Keratinocyte (primary cell): ENCODE measurements around the gene PABPN1L. TPM values are rescaled to one million over a fixed set of nuclear protein-coding genes. Genes with fewer than 3 reads are reported as not detected.

ENCODE experiments used
- DNase-seq: peaks from one replicate; pipeline ENCODE4 v3.0.0-alpha.2; 2011; ENCODE audit warnings: low read depth, missing footprints, low spot score
- FAIRE-seq: peaks from 2 replicates; lab custom pipeline; 2011; peaks lifted over from hg19 to GRCh38; lab: Jason Lieb, UNC
- H2AFZ ChIP-seq: 2 replicates; pipeline ENCODE4 v1.6.0; 2012; ENCODE audit warnings: low read length, control low read depth, inconsistent platforms; ENCODE audit not compliant: control insufficient read depth
- H3K27ac ChIP-seq: 2 replicates; pipeline ENCODE4 v1.5.1; 2011; ENCODE audit warnings: low read length; ENCODE audit not compliant: control insufficient read depth, insufficient read depth
- H3K27me3 ChIP-seq: 3 replicates; pipeline ENCODE4 v1.6.0; 2011; ENCODE audit warnings: low read length; ENCODE audit not compliant: control insufficient read depth, insufficient read depth; ENCODE audit errors: extremely low read depth
- H3K36me3 ChIP-seq, 2 experiments: 2 replicates in 1 of 2; 3 replicates in 1 of 2; pipeline ENCODE4 v1.5.1; 2011; ENCODE audit warnings: low read length in 2 of 2, mild to moderate bottlenecking in 1 of 2; ENCODE audit not compliant: control insufficient read depth in 2 of 2, insufficient read depth in 2 of 2; ENCODE audit errors: extremely low read depth in 1 of 2
- H3K4me1 ChIP-seq: 3 replicates; pipeline ENCODE4 v1.5.1; 2011; ENCODE audit warnings: low read length; ENCODE audit not compliant: control insufficient read depth, insufficient read depth; ENCODE audit errors: extremely low read depth
- H3K4me2 ChIP-seq: 3 replicates; pipeline ENCODE4 v1.6.0; 2011; ENCODE audit warnings: low read depth, low read length; ENCODE audit not compliant: control insufficient read depth, insufficient read depth; ENCODE audit errors: extremely low read depth
- H3K4me3 ChIP-seq, 3 experiments: fragments of 200-600 bp in 1 of 3; sonication (generic) in 1 of 3; 2 replicates in 2 of 3; 3 replicates in 1 of 3; pipeline ENCODE4 v1.5.1; 2011 to 2016; ENCODE audit warnings: low read length in 3 of 3, mild to moderate bottlenecking in 3 of 3, control low read depth in 2 of 3, inconsistent platforms in 1 of 3, low read depth in 1 of 3, mixed read lengths in 1 of 3, mixed run types in 1 of 3, moderate library complexity in 1 of 3; ENCODE audit not compliant: control insufficient read depth in 2 of 3, insufficient read depth in 2 of 3; ENCODE audit errors: extremely low read depth in 1 of 3
- H3K79me2 ChIP-seq: 2 replicates; pipeline ENCODE4 v1.6.0; 2012; ENCODE audit warnings: low read length; ENCODE audit not compliant: control insufficient read depth, insufficient read depth
- H3K9ac ChIP-seq: 3 replicates; pipeline ENCODE4 v1.6.0; 2011; ENCODE audit warnings: low read length; ENCODE audit not compliant: control insufficient read depth, insufficient read depth; ENCODE audit errors: extremely low read depth
- H3K9me1 ChIP-seq: 3 replicates; pipeline ENCODE4 v1.6.0; 2011; ENCODE audit warnings: low read length; ENCODE audit not compliant: control insufficient read depth, insufficient read depth; ENCODE audit errors: extremely low read depth
- H3K9me3 ChIP-seq: 2 replicates; pipeline ENCODE4 v1.5.1; 2012; ENCODE audit warnings: low read depth, low read length; ENCODE audit not compliant: control insufficient read depth
- H4K20me1 ChIP-seq: 3 replicates; pipeline ENCODE4 v1.6.0; 2011; ENCODE audit warnings: low read length; ENCODE audit not compliant: control insufficient read depth, insufficient read depth; ENCODE audit errors: extremely low read depth
- CTCF ChIP-seq, 3 experiments: IDR thresholded peaks in 1 of 3; conservative IDR thresholded peaks in 1 of 3; optimal IDR thresholded peaks in 1 of 3; 2 replicates in 2 of 3; 3 replicates in 1 of 3; pipeline versions ENCODE3 to v1.5.1; 2011; ENCODE audit warnings: low read length in 3 of 3, mild to moderate bottlenecking in 3 of 3, moderate library complexity in 2 of 3, control low read depth in 1 of 3, inconsistent platforms in 1 of 3; ENCODE audit not compliant: insufficient read depth in 2 of 3; ENCODE audit errors: extremely low read depth in 1 of 3
- EZH2 ChIP-seq: IDR thresholded peaks from one replicate; pipeline ENCODE4 v1.6.1; 2012; ENCODE audit warnings: inconsistent platforms, mild to moderate bottlenecking, low read length, moderate library complexity
- dilution Hi-C: fragments of 300-500 bp; cut with MboI; formaldehyde crosslinking; loops from one replicate; pipeline ENCODE4 v1.7.0; 2020; ENCODE audit warnings: low sequenced_read_pairs; ENCODE audit not compliant: extremely low pct_ligation_motif_present
- polyA plus RNA-seq, 5 experiments: library from polyadenylated mRNA; depleted of rRNA in 3 of 5; stranded (reverse) in 3 of 5; stranded (forward) in 1 of 5; unstranded in 1 of 5; fragments of >200 nt; gene quantifications; 1 replicate in 1 of 5; 2 replicates in 3 of 5; 3 replicates in 1 of 5; pipeline versions ENCODE4 v1.2.1 to v1.2.3, GENCODE V29; 2011 to 2012; ENCODE audit warnings: missing spikeins in 2 of 5, low read depth in 1 of 5, low replicate concordance in 1 of 5

PABPN1L gene
- polyA plus RNA-seq, 1 donor (not counting 4 experiments of a cell fraction or from before 2014, with no cell fraction given), result not detected

GRCh38 chr16:88836791-88837190 is 29.7 kb downstream of the PABPN1L start:
- no peaks in the 10 kb centered on the region for H3K9me3 ChIP-seq
- H3K36me3 ChIP-seq, result peaks cover 0 to 21% of the 10 kb centered on the region in 2 experiments

GRCh38 chr16:88835818-88836217 is 30.6 kb downstream of the PABPN1L start:
- no peak for FAIRE-seq
- Histone ChIP-seq H3K27me3 (no peaks in the 10 kb centered on the region), H3K4me3 (no peak overlapping the region), H3K9me1 (no peaks in the 10 kb centered on the region), H3K27ac (no peak overlapping the region), H2AFZ (no peak overlapping the region), H4K20me1 (no peaks in the 10 kb centered on the region), H3K4me1 (no peaks in the 10 kb centered on the region), H3K79me2 (no peaks in the 10 kb centered on the region), H3K9ac (no peak overlapping the region), H3K9me3 (no peaks in the 10 kb centered on the region), H3K36me3 (peaks cover 0 to 20% of the 10 kb centered on the region in 2 experiments), H3K4me2 (no peak overlapping the region)
- no peak for DNase-seq
- dilution Hi-C loops, result no loop called here
- TF ChIP-seq EZH2, result no peak

More at GRCh38 chr16:88836791-88837190, 29.7 kb downstream of the PABPN1L start:
- Histone ChIP-seq H3K9me1 (no peaks in the 10 kb centered on the region), H2AFZ (no peak overlapping the region), H3K27ac (no peak overlapping the region), H3K79me2 (no peaks in the 10 kb centered on the region), H4K20me1 (no peaks in the 10 kb centered on the region), H3K9ac (no peak overlapping the region), H3K4me3 (no peak overlapping the region), H3K27me3 (no peaks in the 10 kb centered on the region), H3K4me2 (no peak overlapping the region), H3K4me1 (no peaks in the 10 kb centered on the region)
- TF ChIP-seq CTCF (optimal IDR thresholded peaks at IDR 0.05 in 1 of 3, IDR thresholded peaks at IDR 0.05 in 1 of 3, conservative IDR thresholded peaks at IDR 0.05 in 1 of 3; ENCODE audit: extremely low read depth in 1 of 3, insufficient read depth in 2 of 3, low read length in 3 of 3) (no peak), EZH2 (no peak)
- no peak for DNase-seq
- no peak for FAIRE-seq
- dilution Hi-C loops, result no loop called here

GRCh38 chr16:88835383-88835782 is 31.1 kb downstream of the PABPN1L start:
- dilution Hi-C loops, result no loop called here
- H3K9ac ChIP-seq, result no peak overlapping the region
- H3K79me2 ChIP-seq, result no peaks in the 10 kb centered on the region
- no peaks in the 10 kb centered on the region for H3K9me3 ChIP-seq
- H3K4me2 ChIP-seq, result no peak overlapping the region
- H3K4me3 ChIP-seq, result no peak overlapping the region
- H3K4me1 ChIP-seq, result no peaks in the 10 kb centered on the region
- no peak overlapping the region for H2AFZ ChIP-seq
- no peak for FAIRE-seq
- H4K20me1 ChIP-seq, result no peaks in the 10 kb centered on the region
- H3K9me1 ChIP-seq, result no peaks in the 10 kb centered on the region
- no peak overlapping the region for H3K27ac ChIP-seq
- H3K36me3 ChIP-seq, result peaks cover 0 to 16% of the 10 kb centered on the region in 2 experiments
- H3K27me3 ChIP-seq, result no peaks in the 10 kb centered on the region
- TF ChIP-seq EZH2, result no peak
- TF ChIP-seq CTCF (optimal IDR thresholded peaks at IDR 0.05 in 1 of 3, IDR thresholded peaks at IDR 0.05 in 1 of 3, conservative IDR thresholded peaks at IDR 0.05 in 1 of 3; ENCODE audit: extremely low read depth in 1 of 3, insufficient read depth in 2 of 3, low read length in 3 of 3), result no peak
- DNase-seq, result no peak
